Natural killer cell (primary cell): ENCODE data around the gene KRTAP19-3. TPM values are rescaled to one million over a fixed set of nuclear protein-coding genes. Genes with fewer than 3 reads are reported as not detected.

Source experiments
- ATAC-seq, 3 donors: fragments of 150-1000 bp in 2 of 3; fragments of 200-7000 bp in 1 of 3; cut with Tn5 transposase; 1 replicate in 1 of 3; 2 replicates in 2 of 3; pipeline ENCODE4 v1.10.0; 2021; ENCODE audit warnings: mild to moderate bottlenecking in 2 of 3, moderate library complexity in 2 of 3
- DNase-seq, 2 donors: peaks; one replicate each; pipeline versions ENCODE4 v3.0.0 to v3.0.0-alpha.2; 2013 to 2021; ENCODE audit warnings: mixed read lengths in 1 of 2
- H3K27ac ChIP-seq: one replicate; pipeline ENCODE4 v1.5.1; 2013; ENCODE audit warnings: mild to moderate bottlenecking, low read length
- H3K27me3 ChIP-seq: one replicate; pipeline ENCODE4 v1.6.1; 2013; ENCODE audit warnings: low read length; ENCODE audit not compliant: control insufficient read depth, insufficient read depth
- H3K36me3 ChIP-seq: one replicate; pipeline ENCODE4 v1.6.1; 2013; ENCODE audit warnings: low read length; ENCODE audit not compliant: control insufficient read depth, insufficient read depth
- H3K4me1 ChIP-seq: one replicate; pipeline ENCODE4 v1.6.1; 2013; ENCODE audit warnings: low read length; ENCODE audit not compliant: control insufficient read depth, insufficient read depth
- H3K4me3 ChIP-seq: one replicate; pipeline ENCODE4 v1.5.1; 2013; ENCODE audit warnings: low read length
- H3K9me3 ChIP-seq: one replicate; pipeline ENCODE4 v1.6.1; 2013; ENCODE audit warnings: low read length; ENCODE audit not compliant: control insufficient read depth, insufficient read depth
- H3K27ac Mint-ChIP-seq, 2 donors: one replicate each; pipeline ENCODE4 v1.8.0; 2022; ENCODE audit warnings: mild to moderate bottlenecking in 2 of 2, mixed read lengths in 2 of 2, moderate library complexity in 1 of 2
- H3K27me3 Mint-ChIP-seq, 2 donors: one replicate each; pipeline ENCODE4 v1.8.0; 2022; ENCODE audit warnings: low read depth in 2 of 2, mixed read lengths in 2 of 2
- H3K36me3 Mint-ChIP-seq: one replicate; pipeline ENCODE4 v1.8.0; 2022; ENCODE audit warnings: mixed read lengths
- H3K4me1 Mint-ChIP-seq, 2 donors: one replicate each; pipeline ENCODE4 v1.8.0; 2022; ENCODE audit warnings: mixed read lengths in 2 of 2
- H3K4me3 Mint-ChIP-seq: one replicate; pipeline ENCODE4 v1.8.0; 2022; ENCODE audit warnings: mild to moderate bottlenecking, moderate library complexity, mixed read lengths
- H3K9me3 Mint-ChIP-seq, 2 donors: one replicate each; pipeline ENCODE4 v1.8.0; 2022; ENCODE audit warnings: mixed read lengths in 2 of 2
- WGBS: methylation state at CpG from one replicate; pipeline ENCODE4 v1.1.7; 2013; ENCODE audit warnings: missing lambda C conversion rate; ENCODE audit not compliant: insufficient coverage; 5-methylcytosine and 5-hydroxymethylcytosine counted together
- intact Hi-C: fragments of 100-400 bp; cut with micrococcal nuclease; formaldehyde crosslinking; loops from one replicate; pipeline ENCODE4 v1.14.2; 2022
- total RNA-seq, 4 donors: library from RNA; stranded (reverse); fragments of 120-200 nt in 1 of 4; gene quantifications; one replicate each; pipeline versions ENCODE4 v1.2.3 to v1.2.4, GENCODE V29; 2013 to 2022
- TF ChIP-seq, protein P1 (sequence below): fragments of 200-600 bp; IDR thresholded peaks from one replicate; pipeline ENCODE4 v1.8.0; 2022; ENCODE audit warnings: antibody characterized with exemption

Gene KRTAP19-3
- total RNA-seq, 3 donors from 2014 or later (not counting 1 experiment from before 2014, with no cell fraction given) = not detected

DNA sequence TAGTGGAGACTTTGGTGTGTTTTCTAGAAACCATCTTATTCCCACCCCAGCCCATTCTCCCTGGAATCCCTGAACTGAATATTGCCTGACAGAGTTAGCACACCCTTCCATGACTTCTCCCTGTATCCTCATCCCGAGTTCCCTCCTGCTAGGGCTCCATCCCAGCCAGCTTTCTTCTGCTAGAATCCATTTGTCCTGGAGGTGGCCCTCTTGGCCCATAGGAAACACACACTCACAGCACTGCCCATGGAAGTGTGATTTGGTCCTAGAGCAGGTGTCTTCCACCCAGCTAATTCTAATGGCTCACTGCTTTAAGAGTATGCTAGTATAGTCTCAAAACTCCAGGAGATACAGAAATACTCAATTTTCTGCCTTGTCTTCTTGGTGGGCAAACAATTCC, 47.6 kb downstream of the KRTAP19-3 start:
- Histone ChIP-seq H3K9me3 (no peaks in the 10 kb centered on the region), H3K27ac (no peak overlapping the region)
- TF ChIP-seq, protein P1, sequence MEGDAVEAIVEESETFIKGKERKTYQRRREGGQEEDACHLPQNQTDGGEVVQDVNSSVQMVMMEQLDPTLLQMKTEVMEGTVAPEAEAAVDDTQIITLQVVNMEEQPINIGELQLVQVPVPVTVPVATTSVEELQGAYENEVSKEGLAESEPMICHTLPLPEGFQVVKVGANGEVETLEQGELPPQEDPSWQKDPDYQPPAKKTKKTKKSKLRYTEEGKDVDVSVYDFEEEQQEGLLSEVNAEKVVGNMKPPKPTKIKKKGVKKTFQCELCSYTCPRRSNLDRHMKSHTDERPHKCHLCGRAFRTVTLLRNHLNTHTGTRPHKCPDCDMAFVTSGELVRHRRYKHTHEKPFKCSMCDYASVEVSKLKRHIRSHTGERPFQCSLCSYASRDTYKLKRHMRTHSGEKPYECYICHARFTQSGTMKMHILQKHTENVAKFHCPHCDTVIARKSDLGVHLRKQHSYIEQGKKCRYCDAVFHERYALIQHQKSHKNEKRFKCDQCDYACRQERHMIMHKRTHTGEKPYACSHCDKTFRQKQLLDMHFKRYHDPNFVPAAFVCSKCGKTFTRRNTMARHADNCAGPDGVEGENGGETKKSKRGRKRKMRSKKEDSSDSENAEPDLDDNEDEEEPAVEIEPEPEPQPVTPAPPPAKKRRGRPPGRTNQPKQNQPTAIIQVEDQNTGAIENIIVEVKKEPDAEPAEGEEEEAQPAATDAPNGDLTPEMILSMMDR = no peak

DNA sequence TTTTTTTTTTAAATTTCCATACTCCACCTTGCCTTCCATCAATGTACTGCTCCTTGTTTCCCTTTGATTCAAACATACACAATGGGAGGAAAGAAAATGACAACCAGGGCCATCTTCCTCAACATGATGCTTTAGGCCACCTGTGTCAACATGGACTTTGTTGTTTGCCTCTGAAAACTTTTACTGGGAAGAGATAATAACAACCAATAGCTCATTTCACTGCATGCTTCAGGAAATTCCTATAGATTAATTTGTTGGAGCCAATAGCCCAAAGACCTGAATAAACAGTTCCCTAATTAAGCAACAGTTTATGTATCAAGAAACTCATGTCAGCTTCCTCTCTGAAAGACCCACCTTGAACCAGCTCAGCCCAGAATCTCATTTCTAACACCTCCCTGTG, 48.6 kb downstream of the KRTAP19-3 start:
- no peaks in the 10 kb centered on the region for H3K4me1 ChIP-seq
- no peak for ATAC-seq

More for the DNA sequence above, 47.6 kb downstream of the KRTAP19-3 start:
- no peaks in the 10 kb centered on the region for H3K27me3 Mint-ChIP-seq
- H3K4me3 Mint-ChIP-seq = no peak overlapping the region
- intact Hi-C loops = no loop called here
- no peak overlapping the region for H3K4me3 ChIP-seq
- no peak overlapping the region for H3K27ac Mint-ChIP-seq
- H3K9me3 Mint-ChIP-seq = peaks cover 5% of the 10 kb centered on the region in 2 donors
- 73% methylated on average over 1 of the region's 1 CpG for WGBS
- H3K4me1 Mint-ChIP-seq = no peaks in the 10 kb centered on the region
- H3K36me3 ChIP-seq = no peaks in the 10 kb centered on the region
- H3K36me3 Mint-ChIP-seq = no peaks in the 10 kb centered on the region
- no peaks in the 10 kb centered on the region for H3K4me1 ChIP-seq
- DNase-seq (no peak), ATAC-seq (no peak)
- H3K27me3 ChIP-seq = no peaks in the 10 kb centered on the region

More for the DNA sequence above, 48.6 kb downstream of the KRTAP19-3 start:
- Histone ChIP-seq H3K27me3 (no peaks in the 10 kb centered on the region), H3K4me3 (no peak overlapping the region), H3K27ac (no peak overlapping the region), H3K9me3 (no peaks in the 10 kb centered on the region), H3K36me3 (no peaks in the 10 kb centered on the region)
- Mint-ChIP-seq H3K27me3 (no peaks in the 10 kb centered on the region), H3K9me3 (peaks cover 5% of the 10 kb centered on the region in 2 donors), H3K4me1 (no peaks in the 10 kb centered on the region), H3K4me3 (no peak overlapping the region), H3K36me3 (no peaks in the 10 kb centered on the region), H3K27ac (no peak overlapping the region)
- intact Hi-C loops = no loop called here
- TF ChIP-seq, protein P1 = no peak
- no peak for DNase-seq

Other genes starting within 250 kb of the KRTAP19-3 start
- not detected for gene KRTAP24-1, start 209.1 kb downstream of the KRTAP19-3 start, total RNA-seq
- gene KRTAP25-1, start 202.5 kb downstream of the KRTAP19-3 start, total RNA-seq = not detected
- not detected for gene KRTAP26-1, start 171.7 kb downstream of the KRTAP19-3 start, total RNA-seq
- not detected for gene KRTAP27-1, start 154.3 kb downstream of the KRTAP19-3 start, total RNA-seq
- not detected for gene KRTAP23-1, start 143.4 kb downstream of the KRTAP19-3 start, total RNA-seq
- gene KRTAP13-2, start 119.7 kb downstream of the KRTAP19-3 start, total RNA-seq = not detected
- not detected for gene KRTAP13-1, start 96.0 kb downstream of the KRTAP19-3 start, total RNA-seq
- not detected for gene KRTAP13-3, start 66.1 kb downstream of the KRTAP19-3 start, total RNA-seq
- not detected for gene KRTAP13-4, start 61.8 kb downstream of the KRTAP19-3 start, total RNA-seq
- gene KRTAP15-1, start 51.7 kb downstream of the KRTAP19-3 start, total RNA-seq = not detected
- not detected for gene KRTAP19-1, start 11.6 kb downstream of the KRTAP19-3 start, total RNA-seq
- gene KRTAP19-2, start 4.6 kb downstream of the KRTAP19-3 start, total RNA-seq = not detected
- gene KRTAP19-4, start 5.2 kb upstream of the KRTAP19-3 start, total RNA-seq = not detected
- not detected for gene KRTAP19-5, start 10.1 kb upstream of the KRTAP19-3 start, total RNA-seq
- not detected for gene KRTAP19-6, start 49.9 kb upstream of the KRTAP19-3 start, total RNA-seq
- gene KRTAP19-7, start 69.3 kb upstream of the KRTAP19-3 start, total RNA-seq = not detected
- not detected for gene KRTAP22-2, start 98.4 kb upstream of the KRTAP19-3 start, total RNA-seq
- gene KRTAP6-3, start 100.4 kb upstream of the KRTAP19-3 start, total RNA-seq = not detected
- not detected for gene KRTAP6-2, start 106.9 kb upstream of the KRTAP19-3 start, total RNA-seq
- not detected for gene KRTAP22-1, start 109.1 kb upstream of the KRTAP19-3 start, total RNA-seq
- not detected for gene KRTAP6-1, start 121.9 kb upstream of the KRTAP19-3 start, total RNA-seq
- not detected for gene KRTAP20-1, start 124.4 kb upstream of the KRTAP19-3 start, total RNA-seq
- gene KRTAP20-4, start 128.6 kb upstream of the KRTAP19-3 start, total RNA-seq = not detected
- gene KRTAP20-2, start 143.2 kb upstream of the KRTAP19-3 start, total RNA-seq = not detected
- gene KRTAP20-3, start 150.9 kb upstream of the KRTAP19-3 start, total RNA-seq = not detected
- not detected for gene KRTAP21-3, start 226.8 kb upstream of the KRTAP19-3 start, total RNA-seq